Measurements from ENCODE around the gene RUFY2. TPM values are rescaled to one million over a fixed set of nuclear protein-coding genes. Genes with fewer than 3 reads are reported as not detected.
A peak's percentile ranks its signal among the peaks of the same experiment; 100 is the strongest.
"Not testable (repeated sequence)": the region's sequence is repeated elsewhere in the genome, so short reads cannot be mapped to it uniquely, and the experiment has no call there.

Gene RUFY2
- total RNA-seq, 2 experiments from 2014 or later = 15.5 to 22.6 TPM

GRCh38 chr10:68331455-68332258 lies 75.4 kb downstream of the RUFY2 start, which contains the start of gene HNRNPH3:
Gene HNRNPH3 (plus strand): TSS chr10:68332064. CDS start chr10:68337222, 5,158 bp downstream.
- no peaks in the 10 kb centered on the region for H3K9me3 Mint-ChIP-seq
- POLR2A ChIA-PET = interaction anchor here (0.6 to 4.6 kb wide), 27 partner anchors 8 to 666 kb away, joined by 3 to 60 read pairs (median 4); partner anchors contain the start of genes CCAR1, DNAJC12, HERC4 and RUFY2
- peak; percentile 90 for ATAC-seq (ENCODE audit: low read depth)
- peak; percentile 99 for DNase-seq
- peak within 1 kb of the TSS; percentile 100 for H3K27ac Mint-ChIP-seq
- H3K4me1 Mint-ChIP-seq = peaks cover 38% of the 10 kb centered on the region
- peaks cover 28% of the 10 kb centered on the region for H3K36me3 Mint-ChIP-seq
- H3K27me3 Mint-ChIP-seq = no peaks in the 10 kb centered on the region
- peak within 1 kb of the TSS; percentile 99 for H3K4me3 Mint-ChIP-seq

- DNase-seq (no peak), ATAC-seq (ENCODE audit: low read depth) (no peak)
- POLR2A ChIA-PET = interaction anchor here (0.8 to 4.6 kb wide), 14 partner anchors 8 to 570 kb away, joined by 3 to 60 read pairs (median 5); partner anchors contain the start of genes CCAR1, DNAJC12 and RUFY2
- H3K9me3 Mint-ChIP-seq = no peaks in the 10 kb centered on the region
- no peaks in the 10 kb centered on the region for H3K27me3 Mint-ChIP-seq
- H3K4me1 Mint-ChIP-seq = peaks cover 33% of the 10 kb centered on the region
- H3K27ac Mint-ChIP-seq = peak overlapping the region; percentile 100
- peaks cover 23% of the 10 kb centered on the region for H3K36me3 Mint-ChIP-seq
- H3K4me3 Mint-ChIP-seq = peak overlapping the region; percentile 99
Measured at GRCh38 chr10:68330852-68331454, 76.1 kb downstream of the RUFY2 start.

- Mint-ChIP-seq H3K27me3 (no peaks in the 10 kb centered on the region), H3K9me3 (no peaks in the 10 kb centered on the region), H3K4me3 (no peak overlapping the region), H3K36me3 (peaks cover 19% of the 10 kb centered on the region), H3K4me1 (peaks cover 21% of the 10 kb centered on the region), H3K27ac (no peak overlapping the region)
- POLR2A ChIA-PET = interaction anchor here (1.4 to 4.6 kb wide), 2 partner anchors 16 to 480 kb away, joined by 3 to 60 read pairs; no protein-coding TSS in a partner anchor
- no peak for ATAC-seq (ENCODE audit: low read depth)
- no peak for DNase-seq
Measured at GRCh38 chr10:68329506-68329861, 77.6 kb downstream of the RUFY2 start.

GRCh38 chr10:68327889-68328786 lies 78.9 kb downstream of the RUFY2 start:
- Mint-ChIP-seq H3K4me1 (peaks cover 14% of the 10 kb centered on the region), H3K4me3 (peak overlapping the region; percentile 67), H3K27me3 (no peaks in the 10 kb centered on the region), H3K27ac (no peak overlapping the region), H3K36me3 (peaks cover 9% of the 10 kb centered on the region), H3K9me3 (no peaks in the 10 kb centered on the region)
- POLR2A ChIA-PET = interaction anchor here (0.7 kb wide), 1 partner anchor 43 kb away, joined by 4 read pairs; no protein-coding TSS in a partner anchor
- DNase-seq (no peak), ATAC-seq (ENCODE audit: low read depth) (no peak)

- H3K36me3 Mint-ChIP-seq; DNase-seq; ATAC-seq (ENCODE audit: low read depth); H3K4me1 Mint-ChIP-seq; H3K9me3 Mint-ChIP-seq; H3K4me3 Mint-ChIP-seq; H3K27me3 Mint-ChIP-seq; H3K27ac Mint-ChIP-seq: not testable (repeated sequence)
- POLR2A ChIA-PET = interaction anchor here (1.2 kb wide), 1 partner anchor 7 kb away, joined by 3 read pairs; the partner anchor contains the start of gene HNRNPH3
Measured at GRCh38 chr10:68324396-68324795, 82.7 kb downstream of the RUFY2 start.

GRCh38 chr10:68318331-68319059 lies 88.6 kb downstream of the RUFY2 start:
- peaks cover 11% of the 10 kb centered on the region for H3K9me3 Mint-ChIP-seq
- peaks cover 16% of the 10 kb centered on the region for H3K4me1 Mint-ChIP-seq
- ATAC-seq (ENCODE audit: low read depth) (no peak), DNase-seq (no peak)
- peaks cover 15% of the 10 kb centered on the region for H3K36me3 Mint-ChIP-seq
- H3K4me3 Mint-ChIP-seq = no peak overlapping the region
- no peaks in the 10 kb centered on the region for H3K27me3 Mint-ChIP-seq
- POLR2A ChIA-PET = interaction anchor here (0.5 to 2.4 kb wide), 4 partner anchors 13 to 433 kb away, joined by 3 to 11 read pairs (median 4); partner anchors contain the start of genes HNRNPH3 and PBLD
- no peak overlapping the region for H3K27ac Mint-ChIP-seq

- DNase-seq (no peak), ATAC-seq (ENCODE audit: low read depth) (no peak)
- H3K27me3 Mint-ChIP-seq = no peaks in the 10 kb centered on the region
- POLR2A ChIA-PET = interaction anchor here (0.6 to 5.7 kb wide), 3 partner anchors 10 to 430 kb away, joined by 4 to 60 read pairs (median 6); partner anchors contain the start of genes HNRNPH3 and PBLD
- H3K9me3 Mint-ChIP-seq = peaks cover 11% of the 10 kb centered on the region
- peaks cover 15% of the 10 kb centered on the region for H3K36me3 Mint-ChIP-seq
- no peak overlapping the region for H3K27ac Mint-ChIP-seq
- H3K4me3 Mint-ChIP-seq = no peak overlapping the region
- peaks cover 13% of the 10 kb centered on the region for H3K4me1 Mint-ChIP-seq
Measured at GRCh38 chr10:68315582-68315981, 91.5 kb downstream of the RUFY2 start.

GRCh38 chr10:68314930-68315329 lies 92.1 kb downstream of the RUFY2 start:
- peaks cover 13% of the 10 kb centered on the region for H3K4me1 Mint-ChIP-seq
- not testable (repeated sequence) for H3K27ac Mint-ChIP-seq

GRCh38 chr10:68310531-68310930 lies 96.5 kb downstream of the RUFY2 start:
- ATAC-seq (ENCODE audit: low read depth) (no peak), DNase-seq (no peak)
- POLR2A ChIA-PET = interaction anchor here (1.7 kb wide), 1 partner anchor 8 kb away, joined by 3 read pairs; no protein-coding TSS in a partner anchor
- Mint-ChIP-seq H3K4me3 (no peak overlapping the region), H3K27me3 (no peaks in the 10 kb centered on the region), H3K9me3 (no peaks in the 10 kb centered on the region), H3K4me1 (peaks cover 8% of the 10 kb centered on the region), H3K36me3 (peaks cover 3% of the 10 kb centered on the region), H3K27ac (no peak overlapping the region)

More at GRCh38 chr10:68314930-68315329, 92.1 kb downstream of the RUFY2 start:
- DNase-seq; H3K27me3 Mint-ChIP-seq; H3K4me3 Mint-ChIP-seq; ATAC-seq (ENCODE audit: low read depth): not testable (repeated sequence)
- POLR2A ChIA-PET = interaction anchor here (5.7 kb wide), 1 partner anchor 17 kb away, joined by 60 read pairs; the partner anchor contains the start of genes HNRNPH3 and PBLD
- H3K36me3 Mint-ChIP-seq = peaks cover 13% of the 10 kb centered on the region
- H3K9me3 Mint-ChIP-seq = peaks cover 11% of the 10 kb centered on the region

- H3K36me3 Mint-ChIP-seq = no peaks in the 10 kb centered on the region
- no peaks in the 10 kb centered on the region for H3K9me3 Mint-ChIP-seq
- H3K4me3 Mint-ChIP-seq = no peak overlapping the region
- no peaks in the 10 kb centered on the region for H3K4me1 Mint-ChIP-seq
- DNase-seq (no peak), ATAC-seq (ENCODE audit: low read depth) (no peak)
- POLR2A ChIA-PET = no interaction called here
- no peaks in the 10 kb centered on the region for H3K27me3 Mint-ChIP-seq
- H3K27ac Mint-ChIP-seq = no peak overlapping the region
Measured at GRCh38 chr10:68305854-68306253, 101.2 kb downstream of the RUFY2 start.

GRCh38 chr10:68303849-68304412 lies 103.1 kb downstream of the RUFY2 start:
- Mint-ChIP-seq H3K4me3 (no peak overlapping the region), H3K9me3 (no peaks in the 10 kb centered on the region)

GRCh38 chr10:68302871-68303270 lies 104.2 kb downstream of the RUFY2 start:
- Mint-ChIP-seq H3K36me3 (no peaks in the 10 kb centered on the region), H3K4me3 (no peak overlapping the region), H3K9me3 (no peaks in the 10 kb centered on the region), H3K27me3 (no peaks in the 10 kb centered on the region), H3K4me1 (no peaks in the 10 kb centered on the region), H3K27ac (no peak overlapping the region)
- POLR2A ChIA-PET = interaction anchor here (1.7 kb wide), 1 partner anchor 8 kb away, joined by 3 read pairs; no protein-coding TSS in a partner anchor
- DNase-seq (no peak), ATAC-seq (ENCODE audit: low read depth) (no peak)

More at GRCh38 chr10:68303849-68304412, 103.1 kb downstream of the RUFY2 start:
- Mint-ChIP-seq H3K36me3 (no peaks in the 10 kb centered on the region), H3K4me1 (no peaks in the 10 kb centered on the region), H3K27me3 (no peaks in the 10 kb centered on the region), H3K27ac (no peak overlapping the region)
- POLR2A ChIA-PET = no interaction called here
- ATAC-seq (ENCODE audit: low read depth) (no peak), DNase-seq (no peak)
